Left lobe of liver (tissue), 2 donors: Measurements from ENCODE around the gene PPP1R9B. TPM values are rescaled to one million over a fixed set of nuclear protein-coding genes. Genes with fewer than 3 reads are reported as not detected.

ENCODE experiments used
- ATAC-seq: fragments of 200-7000 bp; cut with Tn5 transposase; one replicate; pipeline ENCODE4 v1.9.1; 2020; ENCODE audit warnings: mild to moderate bottlenecking, moderate library complexity
- DNase-seq: peaks from one replicate; pipeline ENCODE4 v3.0.0-alpha.2; 2020; ENCODE audit warnings: low spot score
- total RNA-seq: library from RNA; stranded (reverse); gene quantifications from one replicate; pipeline ENCODE4 v1.2.1, GENCODE V29; 2021
- donor health status: DM: no; HTN: no; CAD: no; lungs with moderate emphysema.
- donor health status: DM: no; HTN: yes; CAD: no.

PPP1R9B gene
- total RNA-seq, 1 donor from 2014 or later, result 18.1 TPM

GRCh38 chr17:50111673-50112655 lies 38.5 kb downstream of the PPP1R9B start:
- ATAC-seq (peak; percentile 60), DNase-seq (no peak)

GRCh38 chr17:50110591-50111349 lies 39.7 kb downstream of the PPP1R9B start:
- ATAC-seq (peak; percentile 4), DNase-seq (no peak)

GRCh38 chr17:50109785-50110184 lies 40.7 kb downstream of the PPP1R9B start:
- ATAC-seq, result no peak
- DNase-seq, result no peak

GRCh38 chr17:50109207-50109606 lies 41.3 kb downstream of the PPP1R9B start:
- DNase-seq (no peak), ATAC-seq (no peak)

GRCh38 chr17:50108556-50108955 lies 41.9 kb downstream of the PPP1R9B start:
- DNase-seq (no peak), ATAC-seq (no peak)

GRCh38 chr17:50107790-50108414 lies 42.6 kb downstream of the PPP1R9B start:
- no peak for ATAC-seq

GRCh38 chr17:50106393-50107131 lies 43.9 kb downstream of the PPP1R9B start:
- ATAC-seq, result no peak
- no peak for DNase-seq

More at GRCh38 chr17:50107790-50108414, 42.6 kb downstream of the PPP1R9B start:
- DNase-seq, result no peak

- no peak for DNase-seq
- ATAC-seq, result no peak
Observed at GRCh38 chr17:50105811-50106210, 44.7 kb downstream of the PPP1R9B start.

- DNase-seq (no peak), ATAC-seq (no peak)
Observed at GRCh38 chr17:50103941-50104340, 46.5 kb downstream of the PPP1R9B start.

GRCh38 chr17:50103252-50103651 lies 47.2 kb downstream of the PPP1R9B start:
- ATAC-seq (no peak), DNase-seq (no peak)

- peak; percentile 84 for ATAC-seq
- DNase-seq, result peak; percentile 98
Observed at GRCh38 chr17:50102164-50102991, 48.1 kb downstream of the PPP1R9B start.

GRCh38 chr17:50101346-50102163 lies 48.9 kb downstream of the PPP1R9B start:
- DNase-seq, result peak; percentile 88

GRCh38 chr17:50100921-50101345 lies 49.5 kb downstream of the PPP1R9B start:
- peak; percentile 16 for ATAC-seq
- DNase-seq, result no peak

More at GRCh38 chr17:50101346-50102163, 48.9 kb downstream of the PPP1R9B start:
- ATAC-seq, result peak; percentile 70

- DNase-seq (no peak), ATAC-seq (no peak)
Observed at GRCh38 chr17:50100480-50100883, 50.0 kb downstream of the PPP1R9B start.

GRCh38 chr17:50099003-50099402 lies 51.5 kb downstream of the PPP1R9B start:
- ATAC-seq (no peak), DNase-seq (no peak)

GRCh38 chr17:50098583-50098982 lies 51.9 kb downstream of the PPP1R9B start:
- no peak for ATAC-seq
- DNase-seq, result no peak

- ATAC-seq (no peak), DNase-seq (no peak)
Observed at GRCh38 chr17:50097926-50098325, 52.6 kb downstream of the PPP1R9B start.

GRCh38 chr17:50097455-50097854 lies 53.0 kb downstream of the PPP1R9B start:
- DNase-seq (no peak), ATAC-seq (no peak)

GRCh38 chr17:50096758-50097157 lies 53.7 kb downstream of the PPP1R9B start:
- ATAC-seq, result no peak
- DNase-seq, result no peak
